Measurements from ENCODE around the gene ZNF217. TPM values are rescaled to one million over a fixed set of nuclear protein-coding genes. Genes with fewer than 3 reads are reported as not detected.

Gene ZNF217
- total and polyA plus RNA-seq, 9 of the 15 experiments (the other 6 are each of a cell fraction or from before 2014, with no cell fraction given), result 3.0 to 41.8 (median 16.8) TPM

DNA sequence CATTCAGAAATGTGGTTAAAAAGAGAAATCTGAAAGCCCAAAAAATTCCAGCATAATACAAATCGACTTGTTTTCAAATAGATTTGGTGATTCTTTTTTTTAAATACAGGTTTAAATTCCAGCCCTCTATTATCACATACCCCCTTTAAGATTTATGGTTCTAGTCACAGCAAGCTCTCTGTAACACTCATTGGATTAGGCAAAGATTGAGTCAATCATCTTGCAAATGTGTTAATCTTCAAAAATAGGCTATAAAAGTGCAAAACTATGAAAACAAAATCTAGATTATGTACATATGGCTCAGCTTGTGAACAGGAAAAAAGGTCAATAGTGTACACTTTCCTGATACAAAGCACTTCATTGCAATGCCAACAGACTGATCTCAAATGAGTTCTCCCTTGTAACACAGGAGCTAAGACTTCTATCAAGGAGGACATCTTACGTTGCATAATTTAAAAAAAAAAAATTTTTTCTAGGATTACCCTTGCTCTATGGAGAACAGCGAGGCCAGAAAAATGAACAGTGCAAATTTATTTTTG, 26.2 kb downstream of the ZNF217 start (continued):
- TF ChIP-seq TAF15 (IDR thresholded peaks at IDR 0.05; ENCODE audit: low read depth, low read length) (no peak), FOXK2 (conservative IDR thresholded peaks at IDR 0.05 in 1 of 2, IDR thresholded peaks at IDR 0.05 in 1 of 2; ENCODE audit: low read depth in 2 of 2) (no peak), EWSR1 (IDR thresholded peaks at IDR 0.05; ENCODE audit: borderline replicate concordance, low read depth, partially characterized antibody) (peak; percentile 85), ZNF347 (CRISPR knock-in tag; IDR thresholded peaks at IDR 0.05; ENCODE audit: low read depth) (no peak), EP300 (IDR thresholded peaks at IDR 0.05; ENCODE audit: low read length) (no peak), RBM22 (IDR thresholded peaks at IDR 0.05; ENCODE audit: low read depth, low read length, poor library complexity, severe bottlenecking) (peak; percentile 2)
- TF ChIP-seq, protein P1, sequence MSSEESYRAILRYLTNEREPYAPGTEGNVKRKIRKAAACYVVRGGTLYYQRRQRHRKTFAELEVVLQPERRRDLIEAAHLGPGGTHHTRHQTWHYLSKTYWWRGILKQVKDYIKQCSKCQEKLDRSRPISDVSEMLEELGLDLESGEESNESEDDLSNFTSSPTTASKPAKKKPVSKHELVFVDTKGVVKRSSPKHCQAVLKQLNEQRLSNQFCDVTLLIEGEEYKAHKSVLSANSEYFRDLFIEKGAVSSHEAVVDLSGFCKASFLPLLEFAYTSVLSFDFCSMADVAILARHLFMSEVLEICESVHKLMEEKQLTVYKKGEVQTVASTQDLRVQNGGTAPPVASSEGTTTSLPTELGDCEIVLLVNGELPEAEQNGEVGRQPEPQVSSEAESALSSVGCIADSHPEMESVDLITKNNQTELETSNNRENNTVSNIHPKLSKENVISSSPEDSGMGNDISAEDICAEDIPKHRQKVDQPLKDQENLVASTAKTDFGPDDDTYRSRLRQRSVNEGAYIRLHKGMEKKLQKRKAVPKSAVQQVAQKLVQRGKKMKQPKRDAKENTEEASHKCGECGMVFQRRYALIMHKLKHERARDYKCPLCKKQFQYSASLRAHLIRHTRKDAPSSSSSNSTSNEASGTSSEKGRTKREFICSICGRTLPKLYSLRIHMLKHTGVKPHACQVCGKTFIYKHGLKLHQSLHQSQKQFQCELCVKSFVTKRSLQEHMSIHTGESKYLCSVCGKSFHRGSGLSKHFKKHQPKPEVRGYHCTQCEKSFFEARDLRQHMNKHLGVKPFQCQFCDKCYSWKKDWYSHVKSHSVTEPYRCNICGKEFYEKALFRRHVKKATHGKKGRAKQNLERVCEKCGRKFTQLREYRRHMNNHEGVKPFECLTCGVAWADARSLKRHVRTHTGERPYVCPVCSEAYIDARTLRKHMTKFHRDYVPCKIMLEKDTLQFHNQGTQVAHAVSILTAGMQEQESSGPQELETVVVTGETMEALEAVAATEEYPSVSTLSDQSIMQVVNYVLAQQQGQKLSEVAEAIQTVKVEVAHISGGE (CRISPR knock-in tag; IDR thresholded peaks at IDR 0.05), result peak in 1 of 3 experiments; percentile 90; a peak in 1 of 6 replicates
